ENCODE measurements around the gene ITPR1. TPM values are rescaled to one million over a fixed set of nuclear protein-coding genes. Genes with fewer than 3 reads are reported as not detected.

ITPR1 gene
- total RNA-seq, 1 donor from 2014 or later, result 16.3 TPM

DNA sequence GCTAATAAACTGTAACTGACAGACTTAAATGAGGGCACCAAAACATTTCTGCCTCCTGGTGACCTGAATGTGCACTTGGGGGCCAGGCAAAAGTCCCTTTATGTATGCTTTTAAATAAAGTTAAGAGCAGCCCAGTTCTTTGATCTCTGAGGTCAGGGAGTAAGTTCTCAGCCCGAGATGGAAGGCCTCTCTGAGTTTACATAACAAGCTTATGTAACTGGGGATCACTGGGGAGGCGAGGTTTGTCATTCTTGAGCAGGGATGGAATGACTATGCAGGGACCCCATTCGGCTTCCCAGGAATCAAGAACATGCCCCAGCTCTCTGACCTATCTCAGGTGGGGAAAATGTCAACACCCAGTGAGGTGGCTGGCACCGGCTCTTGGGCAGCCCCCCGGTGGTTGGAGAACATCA is 287.4 kb downstream of the ITPR1 start:
- no peaks in the 10 kb centered on the region for H3K36me3 ChIP-seq (ENCODE audit: control insufficient read depth, insufficient read depth, low read length)
- FAIRE-seq (no peak), DNase-seq (ENCODE audit: low read depth) (no peak)
- H3K27me3 ChIP-seq (ENCODE audit: control insufficient read depth, insufficient read depth, low read length), result no peaks in the 10 kb centered on the region
- TF ChIP-seq, protein P1, sequence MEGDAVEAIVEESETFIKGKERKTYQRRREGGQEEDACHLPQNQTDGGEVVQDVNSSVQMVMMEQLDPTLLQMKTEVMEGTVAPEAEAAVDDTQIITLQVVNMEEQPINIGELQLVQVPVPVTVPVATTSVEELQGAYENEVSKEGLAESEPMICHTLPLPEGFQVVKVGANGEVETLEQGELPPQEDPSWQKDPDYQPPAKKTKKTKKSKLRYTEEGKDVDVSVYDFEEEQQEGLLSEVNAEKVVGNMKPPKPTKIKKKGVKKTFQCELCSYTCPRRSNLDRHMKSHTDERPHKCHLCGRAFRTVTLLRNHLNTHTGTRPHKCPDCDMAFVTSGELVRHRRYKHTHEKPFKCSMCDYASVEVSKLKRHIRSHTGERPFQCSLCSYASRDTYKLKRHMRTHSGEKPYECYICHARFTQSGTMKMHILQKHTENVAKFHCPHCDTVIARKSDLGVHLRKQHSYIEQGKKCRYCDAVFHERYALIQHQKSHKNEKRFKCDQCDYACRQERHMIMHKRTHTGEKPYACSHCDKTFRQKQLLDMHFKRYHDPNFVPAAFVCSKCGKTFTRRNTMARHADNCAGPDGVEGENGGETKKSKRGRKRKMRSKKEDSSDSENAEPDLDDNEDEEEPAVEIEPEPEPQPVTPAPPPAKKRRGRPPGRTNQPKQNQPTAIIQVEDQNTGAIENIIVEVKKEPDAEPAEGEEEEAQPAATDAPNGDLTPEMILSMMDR (IDR thresholded peaks at IDR 0.05; ENCODE audit: insufficient read depth, low read length, severe bottlenecking), result no peak
- H3K4me3 ChIP-seq (ENCODE audit: low read depth, low read length), result no peak overlapping the region

DNA sequence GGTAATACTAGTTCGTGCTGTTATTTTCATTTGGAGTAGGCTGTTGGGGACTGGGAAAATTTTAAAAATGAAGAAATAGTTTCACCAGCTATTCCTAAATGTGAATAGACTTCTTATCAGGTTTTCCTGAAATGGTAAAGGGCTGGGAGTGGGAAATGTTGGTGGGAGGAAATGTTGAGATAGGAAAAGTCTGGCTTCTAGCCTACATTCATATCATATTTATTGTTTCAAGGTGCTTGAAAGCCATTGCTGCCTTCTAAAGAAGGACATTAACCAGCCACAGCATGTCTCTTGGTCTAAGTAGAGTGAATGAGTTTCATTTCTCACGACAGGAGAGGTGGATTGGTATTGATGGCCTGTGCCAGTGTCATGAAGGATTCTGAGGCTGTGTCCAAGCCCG is 288.9 kb downstream of the ITPR1 start:
- TF ChIP-seq, protein P1 (IDR thresholded peaks at IDR 0.05; ENCODE audit: insufficient read depth, low read length, severe bottlenecking), result no peak

DNA sequence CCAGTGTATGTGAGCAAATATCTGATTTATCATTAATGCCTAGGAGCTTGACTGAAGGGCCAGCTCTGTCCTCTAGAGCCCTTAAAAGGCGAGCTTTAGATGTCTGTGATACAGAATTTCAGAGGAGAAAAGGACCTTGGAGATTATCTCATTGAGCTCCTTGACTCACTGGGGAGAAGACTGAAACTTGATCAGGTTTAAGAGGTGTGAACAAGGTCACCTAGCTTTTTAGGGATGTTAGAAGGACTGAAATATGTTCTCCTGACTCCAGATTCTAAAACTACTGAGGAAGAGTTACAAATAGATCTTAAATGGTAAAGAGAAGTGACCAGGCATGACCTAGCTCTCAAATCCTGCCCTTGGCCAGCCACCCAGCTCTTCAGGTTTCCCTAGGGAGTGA is 292.4 kb downstream of the ITPR1 start:
- TF ChIP-seq, protein P1 (IDR thresholded peaks at IDR 0.05; ENCODE audit: insufficient read depth, low read length, severe bottlenecking), result no peak
- Histone ChIP-seq H3K4me3 (ENCODE audit: low read depth, low read length) (no peak overlapping the region), H3K27me3 (ENCODE audit: control insufficient read depth, insufficient read depth, low read length) (no peaks in the 10 kb centered on the region), H3K36me3 (ENCODE audit: control insufficient read depth, insufficient read depth, low read length) (no peaks in the 10 kb centered on the region)
- FAIRE-seq (no peak), DNase-seq (ENCODE audit: low read depth) (no peak)

More for the DNA sequence above, 288.9 kb downstream of the ITPR1 start:
- FAIRE-seq (no peak), DNase-seq (ENCODE audit: low read depth) (no peak)
- Histone ChIP-seq H3K4me3 (ENCODE audit: low read depth, low read length) (no peak overlapping the region), H3K36me3 (ENCODE audit: control insufficient read depth, insufficient read depth, low read length) (no peaks in the 10 kb centered on the region), H3K27me3 (ENCODE audit: control insufficient read depth, insufficient read depth, low read length) (no peaks in the 10 kb centered on the region)

DNA sequence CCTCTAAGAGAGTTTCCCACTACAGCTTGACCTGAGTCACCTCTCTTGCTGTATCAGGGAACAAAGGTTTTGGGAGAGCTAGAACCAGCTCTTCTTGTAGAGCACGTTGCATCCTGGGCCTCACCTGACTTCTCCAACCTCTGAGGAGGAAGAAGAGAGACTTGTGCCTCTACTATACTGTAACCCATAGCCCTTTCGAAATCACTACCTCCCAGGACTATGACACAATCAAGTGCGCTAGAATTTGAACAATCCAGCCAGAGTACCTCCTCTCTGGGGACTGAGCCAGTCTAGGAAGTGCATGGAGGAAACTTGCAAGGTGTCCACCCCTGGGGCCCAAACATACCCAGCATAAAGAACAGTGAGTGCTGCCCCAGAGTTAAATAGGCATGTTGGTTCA is 293.3 kb downstream of the ITPR1 start:
- H3K36me3 ChIP-seq (ENCODE audit: control insufficient read depth, insufficient read depth, low read length), result no peaks in the 10 kb centered on the region
- FAIRE-seq (no peak), DNase-seq (ENCODE audit: low read depth) (peak; percentile 79)
- TF ChIP-seq, protein P1 (IDR thresholded peaks at IDR 0.05; ENCODE audit: insufficient read depth, low read length, severe bottlenecking), result no peak
- no peak overlapping the region for H3K4me3 ChIP-seq (ENCODE audit: low read depth, low read length)
- no peaks in the 10 kb centered on the region for H3K27me3 ChIP-seq (ENCODE audit: control insufficient read depth, insufficient read depth, low read length)

DNA sequence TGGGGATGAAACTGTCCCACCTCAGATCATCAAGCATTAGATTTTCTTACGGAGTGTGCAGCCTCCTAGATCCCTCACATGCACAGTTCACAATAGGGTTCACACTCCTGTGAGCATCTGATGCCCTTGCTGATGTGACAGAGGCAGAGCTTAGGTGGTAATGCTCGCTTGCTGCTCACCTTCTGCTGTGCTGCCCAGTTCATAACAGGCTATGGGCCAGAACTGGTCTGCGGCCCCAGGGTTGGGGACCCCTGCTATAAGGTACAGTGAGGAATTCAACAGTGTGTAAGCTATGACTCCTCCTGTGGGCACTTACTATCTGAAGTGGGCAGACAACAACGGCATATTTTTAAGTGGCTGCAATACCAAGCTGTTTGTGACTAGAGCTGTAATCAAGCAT is 298.2 kb downstream of the ITPR1 start:
- DNase-seq (ENCODE audit: low read depth) (no peak), FAIRE-seq (no peak)
- H3K27me3 ChIP-seq (ENCODE audit: control insufficient read depth, insufficient read depth, low read length), result no peaks in the 10 kb centered on the region
- no peaks in the 10 kb centered on the region for H3K36me3 ChIP-seq (ENCODE audit: control insufficient read depth, insufficient read depth, low read length)
- TF ChIP-seq, protein P1 (IDR thresholded peaks at IDR 0.05; ENCODE audit: insufficient read depth, low read length, severe bottlenecking), result no peak
- H3K4me3 ChIP-seq (ENCODE audit: low read depth, low read length), result no peak overlapping the region

DNA sequence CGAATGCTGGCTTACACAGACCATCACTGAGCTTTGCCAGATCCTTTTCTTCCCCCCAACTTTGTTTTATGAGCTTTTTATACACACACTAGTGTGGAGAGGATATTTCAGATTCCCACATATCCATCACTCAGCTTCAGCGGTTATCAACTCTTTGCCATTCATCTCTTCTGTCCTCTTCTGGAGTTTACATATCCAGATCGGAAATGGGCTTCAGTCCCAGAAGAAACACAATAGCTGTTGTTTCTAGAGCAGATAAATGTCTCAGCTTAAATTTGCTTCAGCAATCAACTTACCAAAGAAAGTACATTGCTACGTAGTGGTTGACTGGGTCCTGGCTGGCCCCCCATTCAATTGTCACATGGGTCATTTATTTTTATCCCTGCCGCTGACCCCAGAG is 300.2 kb downstream of the ITPR1 start:
- no peak for DNase-seq (ENCODE audit: low read depth)
- no peaks in the 10 kb centered on the region for H3K36me3 ChIP-seq (ENCODE audit: control insufficient read depth, insufficient read depth, low read length)
- TF ChIP-seq, protein P1 (IDR thresholded peaks at IDR 0.05; ENCODE audit: insufficient read depth, low read length, severe bottlenecking), result no peak
- H3K4me3 ChIP-seq (ENCODE audit: low read depth, low read length), result no peak overlapping the region
- FAIRE-seq, result no peak
- H3K27me3 ChIP-seq (ENCODE audit: control insufficient read depth, insufficient read depth, low read length), result no peaks in the 10 kb centered on the region

Measured in bronchial epithelial cell (primary cell).